ENCODE results near the gene TEX14.

TEX14 gene

DNA sequence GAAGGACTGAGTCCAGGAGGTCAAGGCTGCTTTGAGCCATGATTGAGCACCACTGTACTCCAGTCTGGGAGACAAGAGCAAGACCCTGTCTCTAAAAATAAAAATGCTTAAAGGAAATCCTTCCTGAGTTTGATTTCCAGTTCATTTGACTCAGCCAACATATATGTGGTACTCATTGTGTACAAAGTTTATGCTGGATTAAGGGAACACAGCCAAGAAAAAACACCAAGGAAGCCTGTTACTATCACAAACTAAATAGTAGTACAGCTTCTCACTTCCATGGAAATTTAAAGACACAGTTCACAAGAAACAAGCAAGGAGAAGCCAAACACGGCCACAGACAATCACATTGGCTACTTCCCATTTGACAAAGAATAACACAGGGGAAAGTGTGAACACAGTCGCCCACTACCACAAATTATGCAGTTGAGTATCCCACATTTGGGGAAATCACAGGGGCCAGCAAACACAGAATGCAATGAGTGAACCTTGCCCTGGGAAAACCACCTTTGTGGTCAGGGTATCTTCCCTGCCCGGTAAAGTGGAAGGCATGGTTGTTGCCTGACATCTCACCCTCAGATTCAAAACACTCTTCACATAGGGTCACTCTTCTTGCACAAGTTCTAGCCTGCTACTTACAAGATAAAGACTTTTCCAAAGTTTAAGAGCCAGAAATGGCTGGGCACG is 14.5 kb downstream of the TEX14 start:
- H3K4me3 ChIP-seq (ENCODE audit: low read length) = no peak overlapping the region
- DNase-seq (ENCODE audit: low read depth) = no peak
- TF ChIP-seq, protein P1, sequence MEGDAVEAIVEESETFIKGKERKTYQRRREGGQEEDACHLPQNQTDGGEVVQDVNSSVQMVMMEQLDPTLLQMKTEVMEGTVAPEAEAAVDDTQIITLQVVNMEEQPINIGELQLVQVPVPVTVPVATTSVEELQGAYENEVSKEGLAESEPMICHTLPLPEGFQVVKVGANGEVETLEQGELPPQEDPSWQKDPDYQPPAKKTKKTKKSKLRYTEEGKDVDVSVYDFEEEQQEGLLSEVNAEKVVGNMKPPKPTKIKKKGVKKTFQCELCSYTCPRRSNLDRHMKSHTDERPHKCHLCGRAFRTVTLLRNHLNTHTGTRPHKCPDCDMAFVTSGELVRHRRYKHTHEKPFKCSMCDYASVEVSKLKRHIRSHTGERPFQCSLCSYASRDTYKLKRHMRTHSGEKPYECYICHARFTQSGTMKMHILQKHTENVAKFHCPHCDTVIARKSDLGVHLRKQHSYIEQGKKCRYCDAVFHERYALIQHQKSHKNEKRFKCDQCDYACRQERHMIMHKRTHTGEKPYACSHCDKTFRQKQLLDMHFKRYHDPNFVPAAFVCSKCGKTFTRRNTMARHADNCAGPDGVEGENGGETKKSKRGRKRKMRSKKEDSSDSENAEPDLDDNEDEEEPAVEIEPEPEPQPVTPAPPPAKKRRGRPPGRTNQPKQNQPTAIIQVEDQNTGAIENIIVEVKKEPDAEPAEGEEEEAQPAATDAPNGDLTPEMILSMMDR (conservative IDR thresholded peaks at IDR 0.05; ENCODE audit: low read depth, low read length) = no peak

GRCh38 chr17:58671969-58672368 is 19.9 kb downstream of the TEX14 start:
- H3K4me3 ChIP-seq (ENCODE audit: low read length) = no peak overlapping the region
- no peak for DNase-seq (ENCODE audit: low read depth)
- TF ChIP-seq, protein P1 (conservative IDR thresholded peaks at IDR 0.05; ENCODE audit: low read depth, low read length) = no peak

- DNase-seq (ENCODE audit: low read depth) = no peak
- TF ChIP-seq, protein P1 (conservative IDR thresholded peaks at IDR 0.05; ENCODE audit: low read depth, low read length) = no peak
- H3K4me3 ChIP-seq (ENCODE audit: low read length) = no peak overlapping the region
These were observed 22.0 kb downstream of the TEX14 start for GRCh38 chr17:58669853-58670252.

- no peak overlapping the region for H3K4me3 ChIP-seq (ENCODE audit: low read length)
- no peak for DNase-seq (ENCODE audit: low read depth)
- TF ChIP-seq, protein P1 (conservative IDR thresholded peaks at IDR 0.05; ENCODE audit: low read depth, low read length) = no peak
These were observed 23.3 kb downstream of the TEX14 start for GRCh38 chr17:58668598-58668935.

GRCh38 chr17:58667934-58668597 is 23.8 kb downstream of the TEX14 start:
- DNase-seq (ENCODE audit: low read depth) = no peak
- TF ChIP-seq, protein P1 (conservative IDR thresholded peaks at IDR 0.05; ENCODE audit: low read depth, low read length) = no peak
- no peak overlapping the region for H3K4me3 ChIP-seq (ENCODE audit: low read length)

DNA sequence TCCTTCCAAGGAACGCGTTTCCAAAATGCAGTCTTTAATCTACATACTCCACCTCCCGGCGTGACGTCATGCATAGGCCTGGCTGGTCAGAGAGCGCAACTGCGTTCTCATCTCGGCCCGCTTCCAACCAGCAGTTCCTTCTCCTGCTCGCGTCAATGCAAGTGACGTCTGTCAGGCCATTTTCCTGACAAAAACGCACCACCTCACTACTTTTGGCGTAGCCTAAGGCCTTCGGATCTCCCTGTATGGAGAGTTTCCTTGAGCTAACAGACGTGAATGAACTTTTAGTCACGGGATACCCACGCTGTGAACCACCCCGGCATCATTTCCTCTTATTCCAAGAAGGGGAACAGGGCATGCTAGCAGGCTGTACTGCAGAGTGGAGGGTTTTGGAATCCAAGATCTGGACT is 25.0 kb downstream of the TEX14 start:
- H3K4me3 ChIP-seq (ENCODE audit: low read length) = peak overlapping the region; percentile 3
- DNase-seq (ENCODE audit: low read depth) = no peak
- TF ChIP-seq, protein P1 (conservative IDR thresholded peaks at IDR 0.05; ENCODE audit: low read depth, low read length) = no peak
